ENCODE measurements around the gene SDR39U1. TPM values are rescaled to one million over a fixed set of nuclear protein-coding genes. Genes with fewer than 3 reads are reported as not detected.
A peak's percentile ranks its signal among the peaks of the same experiment; 100 is the strongest.

Gene SDR39U1
- total RNA-seq, 1 donor from 2014 or later = 5.0 TPM

GRCh38 chr14:24430143-24430681 is 12.4 kb downstream of the SDR39U1 start:
- peak in 1 of 2 donors; percentile 82 for DNase-seq (ENCODE audit: low read depth in 2 of 2)

- DNase-seq (ENCODE audit: low read depth in 2 of 2) = peak; percentile 73 to 93
Observed at GRCh38 chr14:24429395-24430142, 13.0 kb downstream of the SDR39U1 start, which contains the start of the genes CBLN3 and KHNYN. TSS of gene CBLN3 (minus strand) at chr14:24429668. CDS start at chr14:24429054, 614 bp downstream. TSS of gene KHNYN (plus strand) at chr14:24429954. CDS start at chr14:24430731, 777 bp downstream.

GRCh38 chr14:24428628-24429394 is 13.8 kb downstream of the SDR39U1 start:
- no peak for DNase-seq (ENCODE audit: low read depth in 2 of 2)

GRCh38 chr14:24427537-24428508 is 14.8 kb downstream of the SDR39U1 start:
- no peak for DNase-seq (ENCODE audit: low read depth in 2 of 2)

- DNase-seq (ENCODE audit: low read depth in 2 of 2) = no peak
Observed at GRCh38 chr14:24426912-24427536, 15.6 kb downstream of the SDR39U1 start.

GRCh38 chr14:24426150-24426911 is 16.2 kb downstream of the SDR39U1 start:
- DNase-seq (ENCODE audit: low read depth in 2 of 2) = no peak

GRCh38 chr14:24425704-24426103 is 16.9 kb downstream of the SDR39U1 start:
- peak; percentile 37 to 88 for DNase-seq (ENCODE audit: low read depth in 2 of 2)

GRCh38 chr14:24422694-24423601 is 19.6 kb downstream of the SDR39U1 start:
- DNase-seq (ENCODE audit: low read depth in 2 of 2) = no peak

- DNase-seq (ENCODE audit: low read depth in 2 of 2) = no peak
Observed at GRCh38 chr14:24422261-24422660, 20.3 kb downstream of the SDR39U1 start.

- DNase-seq (ENCODE audit: low read depth in 2 of 2) = peak in 1 of 2 donors; percentile 77
Observed at GRCh38 chr14:24418492-24418873, 24.1 kb downstream of the SDR39U1 start.

- no peak for DNase-seq (ENCODE audit: low read depth in 2 of 2)
Observed at GRCh38 chr14:24417832-24418491, 24.6 kb downstream of the SDR39U1 start.

- no peak for DNase-seq (ENCODE audit: low read depth in 2 of 2)
Observed at GRCh38 chr14:24416932-24417619, 25.5 kb downstream of the SDR39U1 start.

- DNase-seq (ENCODE audit: low read depth in 2 of 2) = no peak
Observed at GRCh38 chr14:24416254-24416931, 26.2 kb downstream of the SDR39U1 start.

GRCh38 chr14:24415421-24416253 is 26.9 kb downstream of the SDR39U1 start:
- DNase-seq (ENCODE audit: low read depth in 2 of 2) = no peak

GRCh38 chr14:24414732-24415420 is 27.7 kb downstream of the SDR39U1 start:
- no peak for DNase-seq (ENCODE audit: low read depth in 2 of 2)

- no peak for DNase-seq (ENCODE audit: low read depth in 2 of 2)
Observed at GRCh38 chr14:24414077-24414476, 28.5 kb downstream of the SDR39U1 start.
